CD4-positive, CD25-positive, alpha-beta regulatory T cell (primary cell): ENCODE data around the gene FAM53B. TPM values are rescaled to one million over a fixed set of nuclear protein-coding genes. Genes with fewer than 3 reads are reported as not detected.
A peak's percentile ranks its signal among the peaks of the same experiment; 100 is the strongest.

ENCODE experiments used
- ATAC-seq, 2 donors: fragments of 150-1000 bp; cut with Tn5 transposase; one replicate each; pipeline ENCODE4 v1.10.0; 2021; ENCODE audit warnings: low read depth in 2 of 2, moderate number of reproducible peaks in 2 of 2, moderate library complexity in 1 of 2
- DNase-seq, 3 donors: peaks; one replicate each; pipeline versions ENCODE4 v3.0.0 to v3.0.0-alpha.2; 2012 to 2022; ENCODE audit warnings: mixed read lengths in 1 of 3
- H3K27ac ChIP-seq: one replicate; pipeline ENCODE4 v1.7.0; 2013; ENCODE audit warnings: mild to moderate bottlenecking, low read length; ENCODE audit not compliant: insufficient read depth, poor library complexity, severe bottlenecking
- H3K27me3 ChIP-seq: one replicate; pipeline ENCODE4 v1.7.0; 2013; ENCODE audit warnings: low read length; ENCODE audit not compliant: control insufficient read depth, insufficient read depth
- H3K36me3 ChIP-seq: one replicate; pipeline ENCODE4 v1.7.0; 2013; ENCODE audit warnings: mild to moderate bottlenecking, low read length, moderate library complexity; ENCODE audit not compliant: control insufficient read depth, insufficient read depth
- H3K4me1 ChIP-seq: 2 replicates; pipeline ENCODE4 v1.7.0; 2013; ENCODE audit warnings: mild to moderate bottlenecking, low read length; ENCODE audit not compliant: insufficient read depth, control insufficient read depth, poor library complexity, severe bottlenecking
- H3K4me3 ChIP-seq: one replicate; pipeline ENCODE4 v1.7.0; 2013; ENCODE audit warnings: low read depth, mild to moderate bottlenecking, low read length, moderate library complexity
- H3K9me3 ChIP-seq, 2 experiments: 1 replicate in 1 of 2; 2 replicates in 1 of 2; pipeline ENCODE4 v1.7.0; 2013; ENCODE audit warnings: low read length in 2 of 2, mild to moderate bottlenecking in 1 of 2, moderate library complexity in 1 of 2; ENCODE audit not compliant: control insufficient read depth in 2 of 2
- H3K27ac Mint-ChIP-seq, 3 donors: one replicate each; pipeline ENCODE4 v1.8.0; 2020 to 2022; ENCODE audit warnings: mild to moderate bottlenecking in 3 of 3, mixed read lengths in 3 of 3, moderate library complexity in 2 of 3
- H3K27me3 Mint-ChIP-seq: one replicate; pipeline ENCODE4 v1.8.0; 2022; ENCODE audit warnings: mild to moderate bottlenecking, mixed read lengths
- H3K36me3 Mint-ChIP-seq: one replicate; pipeline ENCODE4 v1.8.0; 2020; ENCODE audit warnings: mixed read lengths
- H3K4me1 Mint-ChIP-seq, 4 donors: one replicate each; pipeline ENCODE4 v1.8.0; 2020 to 2022; ENCODE audit warnings: mixed read lengths in 4 of 4, mild to moderate bottlenecking in 1 of 4
- H3K4me3 Mint-ChIP-seq, 4 donors: one replicate each; pipeline ENCODE4 v1.8.0; 2020 to 2022; ENCODE audit warnings: mild to moderate bottlenecking in 4 of 4, mixed read lengths in 4 of 4, moderate library complexity in 3 of 4
- H3K9me3 Mint-ChIP-seq, 7 donors: one replicate each; pipeline ENCODE4 v1.8.0; 2020 to 2022; ENCODE audit warnings: mixed read lengths in 7 of 7, mild to moderate bottlenecking in 3 of 7, moderate library complexity in 2 of 7
- polyA plus RNA-seq, 4 donors: library from polyadenylated mRNA; unstranded; fragments of 300-500 nt; fragmentation: Illumina TruSeq; gene quantifications; one replicate each; pipeline ENCODE4 v1.2.3, GENCODE V29; 2021
- total RNA-seq: library from RNA; stranded (reverse); gene quantifications from one replicate; pipeline ENCODE4 v1.2.3, GENCODE V29; 2022

FAM53B gene
- total and polyA plus RNA-seq, 5 donors from 2014 or later, result 5.8 to 116 (median 15.0) TPM

- ATAC-seq (no peak), DNase-seq (no peak)
- H3K36me3 Mint-ChIP-seq, result peaks cover 21% of the 10 kb centered on the region
- peaks cover 77% of the 10 kb centered on the region for H3K4me1 ChIP-seq
- H3K9me3 ChIP-seq, result no peaks in the 10 kb centered on the region
- no peak overlapping the region for H3K27ac ChIP-seq
- no peak overlapping the region for H3K4me3 ChIP-seq
- H3K27ac Mint-ChIP-seq, result peak overlapping the region in 1 of 3 donors; percentile 71
- peaks cover 14 to 87% (median 54%) of the 10 kb centered on the region in 4 donors for H3K4me1 Mint-ChIP-seq
- H3K4me3 Mint-ChIP-seq, result peak overlapping the region in 2 of 4 donors; percentile 10 to 31
- no peaks in the 10 kb centered on the region for H3K27me3 Mint-ChIP-seq
- no peaks in the 10 kb centered on the region for H3K9me3 Mint-ChIP-seq
- H3K36me3 ChIP-seq, result peaks cover 61% of the 10 kb centered on the region
- H3K27me3 ChIP-seq, result no peaks in the 10 kb centered on the region
Measured at GRCh38 chr10:124669141-124669823, 74.9 kb downstream of the FAM53B start.

DNA sequence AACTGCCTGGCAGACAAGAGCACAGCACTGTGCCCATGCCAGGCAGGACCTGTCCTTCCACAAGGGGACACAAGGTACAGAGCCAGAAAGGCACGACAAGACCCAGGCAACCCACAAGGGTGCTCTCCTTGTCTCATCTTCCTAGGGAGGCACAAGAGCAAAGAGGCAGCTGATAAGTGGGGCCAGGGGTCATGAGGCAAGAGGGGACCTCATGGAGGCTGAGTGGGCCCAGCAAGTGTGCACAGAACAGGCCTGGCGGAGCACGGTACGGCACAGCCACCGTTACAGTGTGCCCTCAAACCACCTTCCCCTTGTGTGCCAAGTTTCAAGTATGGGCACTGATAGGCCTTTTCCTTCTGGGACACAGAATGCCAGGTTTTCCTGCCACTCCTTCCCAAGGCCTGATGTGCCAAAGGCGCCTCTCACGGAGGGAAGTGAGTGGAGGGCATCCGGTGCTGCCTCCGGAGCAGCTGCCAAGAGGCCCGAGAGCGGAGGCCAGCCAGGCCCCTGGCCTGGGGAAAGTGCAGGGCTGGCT is 75.6 kb downstream of the FAM53B start:
- no peaks in the 10 kb centered on the region for H3K27me3 ChIP-seq
- ATAC-seq (no peak), DNase-seq (no peak)
- peak overlapping the region in 1 of 3 donors; percentile 88 for H3K27ac Mint-ChIP-seq
- no peaks in the 10 kb centered on the region for H3K27me3 Mint-ChIP-seq
- peak overlapping the region in 2 of 4 donors; percentile 36 to 42 for H3K4me3 Mint-ChIP-seq
- H3K36me3 Mint-ChIP-seq, result peaks cover 21% of the 10 kb centered on the region
- H3K36me3 ChIP-seq, result peaks cover 61% of the 10 kb centered on the region
- peaks cover 14 to 85% (median 51%) of the 10 kb centered on the region in 4 donors for H3K4me1 Mint-ChIP-seq
- H3K9me3 Mint-ChIP-seq, result no peaks in the 10 kb centered on the region
- no peak overlapping the region for H3K4me3 ChIP-seq
- no peaks in the 10 kb centered on the region for H3K9me3 ChIP-seq
- peaks cover 71% of the 10 kb centered on the region for H3K4me1 ChIP-seq
- peak overlapping the region; percentile 24 for H3K27ac ChIP-seq

DNA sequence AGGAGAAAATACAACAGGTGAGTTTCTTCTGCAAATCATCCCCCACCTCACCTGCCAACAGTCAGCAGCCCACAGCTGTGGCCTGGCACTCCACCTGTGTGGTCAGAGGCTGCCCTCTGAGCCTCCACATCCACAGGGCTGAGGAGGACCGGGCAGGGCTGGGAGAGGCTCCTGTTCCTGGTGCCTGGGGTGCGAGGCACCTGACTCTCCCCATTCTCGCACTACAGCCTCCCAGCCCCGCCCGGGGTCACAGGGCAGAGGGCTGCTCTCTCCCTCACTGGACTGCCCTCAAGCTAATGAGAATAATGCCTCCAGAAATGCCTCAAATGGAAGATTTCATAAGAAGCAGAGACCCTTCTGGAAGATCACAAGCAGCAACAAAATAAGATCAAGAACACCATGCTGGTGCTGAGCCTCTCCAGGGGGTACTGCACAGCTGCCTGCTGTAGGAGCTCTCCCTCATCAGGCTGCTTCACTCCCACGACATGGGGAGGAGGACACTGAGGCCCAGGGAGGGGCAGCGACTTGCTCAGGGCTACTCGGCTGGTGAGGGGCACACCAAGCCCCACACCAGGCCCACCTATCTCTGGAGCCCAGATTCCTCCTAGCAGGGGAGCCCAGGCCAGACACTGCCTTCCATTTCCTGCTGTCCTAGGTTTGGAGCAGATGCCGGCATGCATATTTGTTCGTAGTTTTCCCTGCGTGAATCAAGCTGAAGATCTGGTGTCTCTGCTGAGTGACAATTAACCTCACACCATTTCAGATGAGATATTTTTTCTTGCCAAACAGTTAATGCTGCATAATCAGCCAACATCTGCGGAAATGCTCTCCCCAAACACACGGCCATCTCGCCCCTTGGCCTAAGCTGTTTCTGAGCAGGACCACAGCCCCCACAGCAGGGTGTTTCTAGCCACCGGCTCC is 76.5 kb downstream of the FAM53B start:
- H3K4me3 Mint-ChIP-seq, result peak overlapping the region in 2 of 4 donors; percentile 36 to 42
- Histone ChIP-seq H3K4me3 (no peak overlapping the region), H3K4me1 (peaks cover 62% of the 10 kb centered on the region), H3K27me3 (no peaks in the 10 kb centered on the region), H3K27ac (peak overlapping the region; percentile 15), H3K36me3 (peaks cover 65% of the 10 kb centered on the region), H3K9me3 (no peaks in the 10 kb centered on the region)
- ATAC-seq (no peak), DNase-seq (no peak)
- H3K27me3 Mint-ChIP-seq, result peaks cover 4% of the 10 kb centered on the region
- H3K4me1 Mint-ChIP-seq, result peaks cover 9 to 83% (median 48%) of the 10 kb centered on the region in 4 donors
- peak overlapping the region in 2 of 3 donors; percentile 74 to 88 for H3K27ac Mint-ChIP-seq
- H3K9me3 Mint-ChIP-seq, result no peaks in the 10 kb centered on the region
- peaks cover 17% of the 10 kb centered on the region for H3K36me3 Mint-ChIP-seq

GRCh38 chr10:124666494-124666893 is 77.7 kb downstream of the FAM53B start:
- DNase-seq, result no peak
- peaks cover 4% of the 10 kb centered on the region for H3K27me3 Mint-ChIP-seq
- ATAC-seq, result no peak
- H3K9me3 Mint-ChIP-seq, result no peaks in the 10 kb centered on the region
- peaks cover 57% of the 10 kb centered on the region for H3K36me3 ChIP-seq
- H3K9me3 ChIP-seq, result no peaks in the 10 kb centered on the region
- H3K27ac Mint-ChIP-seq, result peak overlapping the region in 2 of 3 donors; percentile 9 to 74
- H3K27ac ChIP-seq, result peak overlapping the region; percentile 53
- peaks cover 56% of the 10 kb centered on the region for H3K4me1 ChIP-seq
- no peak overlapping the region for H3K4me3 Mint-ChIP-seq
- peaks cover 17% of the 10 kb centered on the region for H3K36me3 Mint-ChIP-seq
- H3K4me3 ChIP-seq, result no peak overlapping the region
- H3K27me3 ChIP-seq, result no peaks in the 10 kb centered on the region
- H3K4me1 Mint-ChIP-seq, result peaks cover 5 to 82% (median 47%) of the 10 kb centered on the region in 4 donors

DNA sequence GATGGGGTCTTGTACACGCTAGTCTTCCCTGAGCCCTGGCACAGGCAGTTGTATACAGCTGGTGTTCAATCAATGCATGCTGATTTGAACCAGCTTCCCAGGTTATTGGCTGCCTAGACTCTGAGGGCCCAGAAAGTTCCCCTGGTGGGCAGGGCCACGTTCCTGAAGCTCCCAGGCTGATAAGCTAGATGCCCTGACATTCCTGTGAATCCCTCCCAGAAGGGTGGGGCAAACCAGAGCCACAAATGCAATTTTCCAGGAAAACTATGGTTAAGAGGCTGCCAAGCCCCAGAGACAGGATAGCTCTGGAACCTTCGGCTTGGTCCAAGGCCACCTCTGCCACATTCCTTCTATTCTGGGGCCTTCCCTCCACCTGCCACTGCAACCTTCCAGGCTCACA is 78.2 kb downstream of the FAM53B start:
- Mint-ChIP-seq H3K36me3 (peaks cover 17% of the 10 kb centered on the region), H3K4me3 (peak overlapping the region in 2 of 4 donors; percentile 47 to 71), H3K27ac (peak overlapping the region in 1 of 3 donors; percentile 47), H3K9me3 (no peaks in the 10 kb centered on the region), H3K27me3 (peaks cover 4% of the 10 kb centered on the region), H3K4me1 (peaks cover 5 to 82% (median 44%) of the 10 kb centered on the region in 4 donors)
- peak overlapping the region; percentile 6 for H3K27ac ChIP-seq
- no peak overlapping the region for H3K4me3 ChIP-seq
- H3K27me3 ChIP-seq, result no peaks in the 10 kb centered on the region
- no peak for DNase-seq
- ATAC-seq, result no peak
- H3K36me3 ChIP-seq, result peaks cover 59% of the 10 kb centered on the region
- H3K4me1 ChIP-seq, result peaks cover 56% of the 10 kb centered on the region
- H3K9me3 ChIP-seq, result no peaks in the 10 kb centered on the region

- no peak overlapping the region for H3K4me3 ChIP-seq
- peaks cover 15% of the 10 kb centered on the region for H3K36me3 Mint-ChIP-seq
- peak overlapping the region; percentile 47 to 84 (median 77) for H3K27ac Mint-ChIP-seq
- H3K4me1 ChIP-seq, result peaks cover 56% of the 10 kb centered on the region
- H3K4me1 Mint-ChIP-seq, result peaks cover 5 to 82% (median 42%) of the 10 kb centered on the region in 4 donors
- no peak for DNase-seq
- H3K9me3 Mint-ChIP-seq, result no peaks in the 10 kb centered on the region
- no peak for ATAC-seq
- H3K27ac ChIP-seq, result peak overlapping the region; percentile 6
- H3K27me3 ChIP-seq, result no peaks in the 10 kb centered on the region
- H3K9me3 ChIP-seq, result no peaks in the 10 kb centered on the region
- H3K27me3 Mint-ChIP-seq, result peaks cover 4% of the 10 kb centered on the region
- H3K36me3 ChIP-seq, result peaks cover 57% of the 10 kb centered on the region
- H3K4me3 Mint-ChIP-seq, result peak overlapping the region in 1 of 4 donors; percentile 47
Measured at GRCh38 chr10:124665558-124665957, 78.6 kb downstream of the FAM53B start.

DNA sequence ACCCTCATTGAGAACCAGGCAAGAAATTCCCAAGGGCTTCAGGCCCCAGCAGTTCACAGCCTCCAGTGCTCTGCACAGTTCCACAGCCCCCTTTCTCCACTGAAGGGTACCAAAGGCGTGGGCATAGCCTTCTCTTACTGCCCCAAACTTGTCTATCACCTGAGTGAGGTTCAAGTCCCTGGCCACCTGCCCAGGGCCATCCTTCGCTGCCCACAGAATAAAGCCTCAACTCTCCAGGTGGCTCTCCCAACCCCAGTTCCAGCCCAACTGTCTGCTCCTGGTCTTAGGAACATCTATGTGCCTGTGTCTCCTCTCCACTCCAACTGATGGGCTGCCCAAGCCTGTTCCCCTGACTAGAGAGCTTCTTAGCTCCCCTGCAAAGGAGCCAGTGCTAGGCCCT is 79.1 kb downstream of the FAM53B start:
- Histone ChIP-seq H3K9me3 (no peaks in the 10 kb centered on the region), H3K4me1 (peaks cover 56% of the 10 kb centered on the region), H3K27ac (no peak overlapping the region), H3K27me3 (no peaks in the 10 kb centered on the region), H3K36me3 (peaks cover 57% of the 10 kb centered on the region), H3K4me3 (no peak overlapping the region)
- Mint-ChIP-seq H3K4me3 (no peak overlapping the region), H3K27ac (peak overlapping the region; percentile 47 to 84 (median 77)), H3K4me1 (peaks cover 5 to 82% (median 43%) of the 10 kb centered on the region in 4 donors), H3K9me3 (no peaks in the 10 kb centered on the region), H3K27me3 (peaks cover 4% of the 10 kb centered on the region), H3K36me3 (peaks cover 13% of the 10 kb centered on the region)
- ATAC-seq (no peak), DNase-seq (no peak)
